DOHH2 (cell line): ENCODE data around the gene CRADD.

ENCODE experiments used
- EZH2phosphoT487 ChIP-seq: fragments of 200-600 bp; sonication (generic); IDR thresholded peaks from 2 replicates; pipeline ENCODE4 v1.6.1; 2017; ENCODE audit warnings: borderline replicate concordance, mild to moderate bottlenecking, antibody characterized with exemption, low read length, moderate library complexity, mixed read lengths
- TF ChIP-seq, protein P1 (sequence below): fragments of 200-600 bp; sonication (generic); IDR thresholded peaks from one replicate; pipeline ENCODE4 v1.5.1; 2014; ENCODE audit warnings: antibody characterized with exemption, mild to moderate bottlenecking, low read depth, low read length; ENCODE audit not compliant: poor library complexity, severe bottlenecking

DNA sequence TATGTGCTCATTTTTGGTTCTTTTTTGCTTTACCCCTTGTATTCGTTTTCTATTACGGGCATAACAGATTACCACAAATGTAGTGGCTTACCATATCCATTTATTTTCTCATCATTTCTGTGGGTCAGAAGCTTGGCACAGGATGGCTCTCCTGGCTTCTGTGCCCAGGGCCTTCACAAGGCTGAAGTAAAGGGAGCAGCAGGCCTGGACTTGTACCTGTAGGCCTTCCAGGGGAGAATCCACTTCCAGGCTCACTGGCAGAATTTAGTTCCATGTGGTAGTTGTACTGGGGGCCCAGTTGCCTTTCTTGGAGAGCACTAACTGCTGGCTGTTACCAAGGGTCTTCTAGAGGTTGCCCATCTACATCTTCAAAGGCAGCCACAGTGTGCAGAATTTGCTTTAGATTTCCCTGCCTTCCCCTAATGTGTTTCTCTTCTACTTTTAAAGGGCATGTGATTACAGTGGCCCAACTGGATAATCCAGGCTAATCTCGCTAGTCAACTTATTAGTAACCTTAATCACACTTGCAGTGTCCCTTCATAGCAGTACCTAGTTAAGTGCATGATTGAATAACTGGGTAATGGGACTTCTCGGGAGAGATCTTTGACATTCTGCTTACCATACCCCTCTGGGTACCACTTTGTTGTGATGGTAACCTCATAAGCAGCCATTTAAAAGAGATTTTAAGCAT is 67.0 kb downstream of the CRADD start:
- TF ChIP-seq, protein P1, sequence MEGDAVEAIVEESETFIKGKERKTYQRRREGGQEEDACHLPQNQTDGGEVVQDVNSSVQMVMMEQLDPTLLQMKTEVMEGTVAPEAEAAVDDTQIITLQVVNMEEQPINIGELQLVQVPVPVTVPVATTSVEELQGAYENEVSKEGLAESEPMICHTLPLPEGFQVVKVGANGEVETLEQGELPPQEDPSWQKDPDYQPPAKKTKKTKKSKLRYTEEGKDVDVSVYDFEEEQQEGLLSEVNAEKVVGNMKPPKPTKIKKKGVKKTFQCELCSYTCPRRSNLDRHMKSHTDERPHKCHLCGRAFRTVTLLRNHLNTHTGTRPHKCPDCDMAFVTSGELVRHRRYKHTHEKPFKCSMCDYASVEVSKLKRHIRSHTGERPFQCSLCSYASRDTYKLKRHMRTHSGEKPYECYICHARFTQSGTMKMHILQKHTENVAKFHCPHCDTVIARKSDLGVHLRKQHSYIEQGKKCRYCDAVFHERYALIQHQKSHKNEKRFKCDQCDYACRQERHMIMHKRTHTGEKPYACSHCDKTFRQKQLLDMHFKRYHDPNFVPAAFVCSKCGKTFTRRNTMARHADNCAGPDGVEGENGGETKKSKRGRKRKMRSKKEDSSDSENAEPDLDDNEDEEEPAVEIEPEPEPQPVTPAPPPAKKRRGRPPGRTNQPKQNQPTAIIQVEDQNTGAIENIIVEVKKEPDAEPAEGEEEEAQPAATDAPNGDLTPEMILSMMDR = no peak
- TF ChIP-seq EZH2phosphoT487 = no peak
